ENCODE measurements around the gene SPRYD4.
A peak's percentile ranks its signal among the peaks of the same experiment; 100 is the strongest.
"Not testable (repeated sequence)": the region's sequence is repeated elsewhere in the genome, so short reads cannot be mapped to it uniquely, and the experiment has no call there.

Gene SPRYD4

GRCh38 chr12:56437430-56438176 lies 30.8 kb upstream of the SPRYD4 start:
- no peak overlapping the region for H3K4me3 ChIP-seq (ENCODE audit: low read length)
- DNase-seq (ENCODE audit: low read depth) = no peak
- no peak for TF ChIP-seq CTCF (IDR thresholded peaks at IDR 0.05; ENCODE audit: insufficient read depth, low read depth, low read length, missing control alignments)

- H3K4me3 ChIP-seq (ENCODE audit: low read length) = not testable (repeated sequence)
- DNase-seq (ENCODE audit: low read depth) = peak; percentile 39
Measured at GRCh38 chr12:56443208-56443607, 25.2 kb upstream of the SPRYD4 start.

- DNase-seq (ENCODE audit: low read depth) = peak; percentile 90
- H3K4me3 ChIP-seq (ENCODE audit: low read length) = peak within 1 kb of the TSS; percentile 94
- TF ChIP-seq CTCF (IDR thresholded peaks at IDR 0.05; ENCODE audit: insufficient read depth, low read depth, low read length, missing control alignments) = no peak
Measured at GRCh38 chr12:56448860-56449621, 19.3 kb upstream of the SPRYD4 start, which contains the start of gene TIMELESS. TSS of gene TIMELESS (minus strand) at chr12:56449426. CDS start at chr12:56434170, 15,256 bp downstream.

GRCh38 chr12:56449622-56449984 lies 18.8 kb upstream of the SPRYD4 start:
- no peak for TF ChIP-seq CTCF (IDR thresholded peaks at IDR 0.05; ENCODE audit: insufficient read depth, low read depth, low read length, missing control alignments)
- peak overlapping the region; percentile 94 for H3K4me3 ChIP-seq (ENCODE audit: low read length)
- DNase-seq (ENCODE audit: low read depth) = no peak

GRCh38 chr12:56450241-56450640 lies 18.1 kb upstream of the SPRYD4 start:
- no peak for DNase-seq (ENCODE audit: low read depth)
- no peak for TF ChIP-seq CTCF (IDR thresholded peaks at IDR 0.05; ENCODE audit: insufficient read depth, low read depth, low read length, missing control alignments)
- H3K4me3 ChIP-seq (ENCODE audit: low read length) = no peak overlapping the region

- H3K4me3 ChIP-seq (ENCODE audit: low read length) = no peak overlapping the region
- TF ChIP-seq CTCF (IDR thresholded peaks at IDR 0.05; ENCODE audit: insufficient read depth, low read depth, low read length, missing control alignments) = no peak
- DNase-seq (ENCODE audit: low read depth) = no peak
Measured at GRCh38 chr12:56451147-56451546, 17.2 kb upstream of the SPRYD4 start.

GRCh38 chr12:56454557-56454956 lies 13.8 kb upstream of the SPRYD4 start, which contains the start of gene MIP:
TSS of gene MIP (minus strand) at chr12:56454657. CDS start at chr12:56454613, 44 bp downstream.
- H3K4me3 ChIP-seq (ENCODE audit: low read length) = no peak within 1 kb of the TSS
- no peak for TF ChIP-seq CTCF (IDR thresholded peaks at IDR 0.05; ENCODE audit: insufficient read depth, low read depth, low read length, missing control alignments)
- no peak for DNase-seq (ENCODE audit: low read depth)

All from epithelial cell of esophagus (primary cell).